GM12878 (cell line): ENCODE data around the gene CREB3L4. TPM values are rescaled to one million over a fixed set of nuclear protein-coding genes. Genes with fewer than 3 reads are reported as not detected.
A peak's percentile ranks its signal among the peaks of the same experiment; 100 is the strongest.

Experiments
- BMI1 ChIP-seq: fragments of 450-650 bp; IDR thresholded peaks from 2 replicates; pipeline ENCODE4 v1.6.1; 2016; ENCODE audit warnings: mild to moderate bottlenecking, moderate library complexity, borderline replicate concordance
- CHD4 ChIP-seq: fragments of 200-600 bp; sonication (generic); IDR thresholded peaks from 2 replicates; pipeline ENCODE4 v1.6.1; 2016; ENCODE audit warnings: mild to moderate bottlenecking
- CREB1 ChIP-seq: IDR thresholded peaks from 2 replicates; pipeline ENCODE4 v1.6.1; 2012; ENCODE audit warnings: low read depth, mild to moderate bottlenecking, inconsistent platforms
- CREM ChIP-seq: IDR thresholded peaks from 2 replicates; pipeline ENCODE4 v1.6.1; 2014; ENCODE audit warnings: antibody characterized with exemption, low read depth
- EED ChIP-seq: sonication (generic); IDR thresholded peaks from 2 replicates; pipeline ENCODE4 v1.6.1; 2016; ENCODE audit warnings: antibody characterized with exemption, low read depth
- IRF4 ChIP-seq: IDR thresholded peaks from 2 replicates; pipeline ENCODE4 v1.6.1; 2011; ENCODE audit warnings: low read depth, low read length
- KAT2A ChIP-seq: conservative IDR thresholded peaks from 2 replicates; pipeline ENCODE4 v1.6.1; 2011; ENCODE audit warnings: low read depth, low read length; ENCODE audit not compliant: control insufficient read depth
- MXI1 ChIP-seq: fragments of 150-350 bp; IDR thresholded peaks from 2 replicates; pipeline ENCODE4 v1.6.1; 2011; ENCODE audit warnings: low read depth, mild to moderate bottlenecking, inconsistent platforms, low read length, improper control_type of control experiment
- MYB ChIP-seq: fragments of 150-350 bp; IDR thresholded peaks from 2 replicates; pipeline ENCODE4 v1.6.1; 2014; ENCODE audit warnings: mild to moderate bottlenecking, low read depth, low read length, borderline replicate concordance
- NFXL1 ChIP-seq: fragments of 450-650 bp; IDR thresholded peaks from 2 replicates; pipeline ENCODE4 v1.6.1; 2017; ENCODE audit warnings: antibody characterized with exemption, mild to moderate bottlenecking, borderline replicate concordance
- PAX5 ChIP-seq: IDR thresholded peaks from 2 replicates; pipeline ENCODE4 v1.6.1; 2011; ENCODE audit warnings: low read depth, low read length, borderline replicate concordance
- RB1 ChIP-seq: fragments of 450-650 bp; formaldehyde crosslinking; IDR thresholded peaks from 2 replicates; pipeline ENCODE4 v1.6.1; 2017; ENCODE audit warnings: mild to moderate bottlenecking, borderline replicate concordance
- RELA ChIP-seq: fragments of 450-650 bp; IDR thresholded peaks from 2 replicates; pipeline ENCODE4 v1.8.0; 2014; ENCODE audit warnings: borderline replicate concordance; ENCODE audit not compliant: partially characterized antibody
- RUNX3 ChIP-seq: IDR thresholded peaks from 2 replicates; pipeline ENCODE4 v1.6.1; 2012; ENCODE audit warnings: low read length, inconsistent platforms
- SUPT20H ChIP-seq: IDR thresholded peaks from 2 replicates; pipeline ENCODE4 v1.6.1; 2011; ENCODE audit warnings: low read depth, mild to moderate bottlenecking, low read length, moderate library complexity, borderline replicate concordance; ENCODE audit not compliant: control insufficient read depth
- TAF1 ChIP-seq: IDR thresholded peaks from 2 replicates; pipeline ENCODE4 v1.6.1; 2011; ENCODE audit warnings: mild to moderate bottlenecking, low read depth, low read length, borderline replicate concordance
- TCF3 ChIP-seq: IDR thresholded peaks from 2 replicates; pipeline ENCODE4 v1.6.1; 2012; ENCODE audit warnings: low read depth, mild to moderate bottlenecking, low read length, borderline replicate concordance; ENCODE audit not compliant: insufficient read depth
- ZNF384 ChIP-seq: IDR thresholded peaks from 2 replicates; pipeline ENCODE4 v1.6.1; 2012; ENCODE audit warnings: low read depth, mild to moderate bottlenecking, low read length, improper control_type of control experiment, borderline replicate concordance
- ZSCAN29 ChIP-seq: fragments of 450-650 bp; IDR thresholded peaks from 2 replicates; pipeline ENCODE4 v1.6.1; 2017; ENCODE audit warnings: mild to moderate bottlenecking, moderate library complexity
- polyA plus RNA-seq, 11 experiments: library from polyadenylated mRNA; depleted of rRNA in 4 of 11; unstranded in 6 of 11; stranded (reverse) in 5 of 11; fragments of >200 nt; fragmentation: Nextera tagmentation in 4 of 11; fragmentation: Illumina TruSeq in 1 of 11; extraction: Ambion mirVana in 4 of 11; extraction: Trizol in 1 of 11; gene quantifications; 1 replicate in 1 of 11; 2 replicates in 10 of 11; pipeline versions ENCODE4 v1.2.1 to v1.2.3, GENCODE V29; 2011 to 2016; ENCODE audit warnings: inconsistent platforms in 2 of 11, missing spikeins in 2 of 11, low read depth in 1 of 11
- total RNA-seq, 4 experiments: library from RNA; depleted of rRNA in 3 of 4; stranded (reverse); fragments of >200 nt in 3 of 4; fragmentation: Illumina TruSeq in 1 of 4; extraction: Trizol in 1 of 4; gene quantifications; 2 replicates each; pipeline versions ENCODE4 v1.2.1 to v1.2.3, GENCODE V29; 2013 to 2021
- TF ChIP-seq, protein P1 (sequence below): IDR thresholded peaks from 2 replicates; pipeline ENCODE4 v1.6.1; 2012; ENCODE audit warnings: improper control_type of control experiment, low read depth, low read length; ENCODE audit not compliant: insufficient replicate concordance
- TF ChIP-seq, protein P2 (sequence below): fragments of 450-650 bp; conservative IDR thresholded peaks from 2 replicates; pipeline ENCODE4 v1.6.1; 2017; ENCODE audit warnings: mild to moderate bottlenecking, moderate library complexity
- TF ChIP-seq, protein P3 (sequence below): IDR thresholded peaks from 2 replicates; pipeline ENCODE4 v1.6.1; 2012; ENCODE audit warnings: low read length, inconsistent platforms

Gene CREB3L4
- total and polyA plus RNA-seq, 10 of the 15 experiments (the other 5 are each of a cell fraction or from before 2014, with no cell fraction given): 9.7 to 14.0 (median 12.1) TPM

DNA sequence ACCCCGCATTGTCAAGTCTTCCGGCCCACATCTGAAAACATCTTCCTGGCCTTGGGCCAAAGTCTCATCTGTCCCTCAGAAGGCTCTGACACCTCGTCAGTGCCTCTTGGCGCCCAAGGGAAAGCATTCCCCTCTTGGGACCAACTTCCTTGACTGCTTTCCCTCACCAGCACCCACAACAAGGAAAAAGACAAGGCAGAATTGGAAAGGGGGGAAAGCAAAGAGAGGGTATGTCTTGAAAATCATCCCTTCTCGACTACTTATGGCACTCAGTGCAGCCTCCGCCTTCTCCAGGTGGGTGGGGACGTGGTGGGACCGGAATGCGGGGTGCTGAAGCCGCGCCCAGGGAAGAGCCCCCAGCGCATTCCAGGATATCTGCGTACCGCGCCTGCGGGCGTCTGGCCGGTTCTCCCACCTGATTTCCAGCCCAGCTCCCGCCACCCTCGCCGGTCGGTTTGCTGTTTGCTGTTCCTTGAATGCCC, 3.8 kb upstream of the CREB3L4 start (continued):
- TF ChIP-seq, protein P1, sequence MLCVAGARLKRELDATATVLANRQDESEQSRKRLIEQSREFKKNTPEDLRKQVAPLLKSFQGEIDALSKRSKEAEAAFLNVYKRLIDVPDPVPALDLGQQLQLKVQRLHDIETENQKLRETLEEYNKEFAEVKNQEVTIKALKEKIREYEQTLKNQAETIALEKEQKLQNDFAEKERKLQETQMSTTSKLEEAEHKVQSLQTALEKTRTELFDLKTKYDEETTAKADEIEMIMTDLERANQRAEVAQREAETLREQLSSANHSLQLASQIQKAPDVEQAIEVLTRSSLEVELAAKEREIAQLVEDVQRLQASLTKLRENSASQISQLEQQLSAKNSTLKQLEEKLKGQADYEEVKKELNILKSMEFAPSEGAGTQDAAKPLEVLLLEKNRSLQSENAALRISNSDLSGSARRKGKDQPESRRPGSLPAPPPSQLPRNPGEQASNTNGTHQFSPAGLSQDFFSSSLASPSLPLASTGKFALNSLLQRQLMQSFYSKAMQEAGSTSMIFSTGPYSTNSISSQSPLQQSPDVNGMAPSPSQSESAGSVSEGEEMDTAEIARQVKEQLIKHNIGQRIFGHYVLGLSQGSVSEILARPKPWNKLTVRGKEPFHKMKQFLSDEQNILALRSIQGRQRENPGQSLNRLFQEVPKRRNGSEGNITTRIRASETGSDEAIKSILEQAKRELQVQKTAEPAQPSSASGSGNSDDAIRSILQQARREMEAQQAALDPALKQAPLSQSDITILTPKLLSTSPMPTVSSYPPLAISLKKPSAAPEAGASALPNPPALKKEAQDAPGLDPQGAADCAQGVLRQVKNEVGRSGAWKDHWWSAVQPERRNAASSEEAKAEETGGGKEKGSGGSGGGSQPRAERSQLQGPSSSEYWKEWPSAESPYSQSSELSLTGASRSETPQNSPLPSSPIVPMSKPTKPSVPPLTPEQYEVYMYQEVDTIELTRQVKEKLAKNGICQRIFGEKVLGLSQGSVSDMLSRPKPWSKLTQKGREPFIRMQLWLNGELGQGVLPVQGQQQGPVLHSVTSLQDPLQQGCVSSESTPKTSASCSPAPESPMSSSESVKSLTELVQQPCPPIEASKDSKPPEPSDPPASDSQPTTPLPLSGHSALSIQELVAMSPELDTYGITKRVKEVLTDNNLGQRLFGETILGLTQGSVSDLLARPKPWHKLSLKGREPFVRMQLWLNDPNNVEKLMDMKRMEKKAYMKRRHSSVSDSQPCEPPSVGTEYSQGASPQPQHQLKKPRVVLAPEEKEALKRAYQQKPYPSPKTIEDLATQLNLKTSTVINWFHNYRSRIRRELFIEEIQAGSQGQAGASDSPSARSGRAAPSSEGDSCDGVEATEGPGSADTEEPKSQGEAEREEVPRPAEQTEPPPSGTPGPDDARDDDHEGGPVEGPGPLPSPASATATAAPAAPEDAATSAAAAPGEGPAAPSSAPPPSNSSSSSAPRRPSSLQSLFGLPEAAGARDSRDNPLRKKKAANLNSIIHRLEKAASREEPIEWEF: no peak
- TF ChIP-seq RELA: no peak
- TF ChIP-seq SUPT20H: no peak
- no peak for TF ChIP-seq MXI1
- TF ChIP-seq CREM: no peak
- TF ChIP-seq RB1: no peak
- TF ChIP-seq NFXL1: no peak
- TF ChIP-seq PAX5: no peak
- TF ChIP-seq EED: peak; percentile 49; the same call in 1 of the 2 replicates
- no peak for TF ChIP-seq RUNX3
- no peak for TF ChIP-seq ZSCAN29
- no peak for TF ChIP-seq ZNF384
- no peak for TF ChIP-seq CHD4
- TF ChIP-seq MYB: no peak
- TF ChIP-seq TCF3: no peak
- TF ChIP-seq BMI1: no peak
- TF ChIP-seq, protein P2, sequence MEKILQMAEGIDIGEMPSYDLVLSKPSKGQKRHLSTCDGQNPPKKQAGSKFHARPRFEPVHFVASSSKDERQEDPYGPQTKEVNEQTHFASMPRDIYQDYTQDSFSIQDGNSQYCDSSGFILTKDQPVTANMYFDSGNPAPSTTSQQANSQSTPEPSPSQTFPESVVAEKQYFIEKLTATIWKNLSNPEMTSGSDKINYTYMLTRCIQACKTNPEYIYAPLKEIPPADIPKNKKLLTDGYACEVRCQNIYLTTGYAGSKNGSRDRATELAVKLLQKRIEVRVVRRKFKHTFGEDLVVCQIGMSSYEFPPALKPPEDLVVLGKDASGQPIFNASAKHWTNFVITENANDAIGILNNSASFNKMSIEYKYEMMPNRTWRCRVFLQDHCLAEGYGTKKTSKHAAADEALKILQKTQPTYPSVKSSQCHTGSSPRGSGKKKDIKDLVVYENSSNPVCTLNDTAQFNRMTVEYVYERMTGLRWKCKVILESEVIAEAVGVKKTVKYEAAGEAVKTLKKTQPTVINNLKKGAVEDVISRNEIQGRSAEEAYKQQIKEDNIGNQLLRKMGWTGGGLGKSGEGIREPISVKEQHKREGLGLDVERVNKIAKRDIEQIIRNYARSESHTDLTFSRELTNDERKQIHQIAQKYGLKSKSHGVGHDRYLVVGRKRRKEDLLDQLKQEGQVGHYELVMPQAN: peak; percentile 57; the same call in 1 of the 2 replicates
- no peak for TF ChIP-seq TAF1
- TF ChIP-seq CREB1: no peak
- TF ChIP-seq, protein P3, sequence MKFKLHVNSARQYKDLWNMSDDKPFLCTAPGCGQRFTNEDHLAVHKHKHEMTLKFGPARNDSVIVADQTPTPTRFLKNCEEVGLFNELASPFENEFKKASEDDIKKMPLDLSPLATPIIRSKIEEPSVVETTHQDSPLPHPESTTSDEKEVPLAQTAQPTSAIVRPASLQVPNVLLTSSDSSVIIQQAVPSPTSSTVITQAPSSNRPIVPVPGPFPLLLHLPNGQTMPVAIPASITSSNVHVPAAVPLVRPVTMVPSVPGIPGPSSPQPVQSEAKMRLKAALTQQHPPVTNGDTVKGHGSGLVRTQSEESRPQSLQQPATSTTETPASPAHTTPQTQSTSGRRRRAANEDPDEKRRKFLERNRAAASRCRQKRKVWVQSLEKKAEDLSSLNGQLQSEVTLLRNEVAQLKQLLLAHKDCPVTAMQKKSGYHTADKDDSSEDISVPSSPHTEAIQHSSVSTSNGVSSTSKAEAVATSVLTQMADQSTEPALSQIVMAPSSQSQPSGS: no peak
- no peak for TF ChIP-seq KAT2A
- no peak for TF ChIP-seq IRF4
